CD4-positive, alpha-beta T cell treated with Interleukin-6 at 100 ng/mL for 8 hours (primary cell): ENCODE measurements around the gene MAMLD1.

Experiments used
- DNase-seq: peaks from one replicate; pipeline ENCODE4 v3.0.0-alpha.2; 2020; ENCODE audit warnings: mixed read lengths, low spot score

MAMLD1 gene

DNA sequence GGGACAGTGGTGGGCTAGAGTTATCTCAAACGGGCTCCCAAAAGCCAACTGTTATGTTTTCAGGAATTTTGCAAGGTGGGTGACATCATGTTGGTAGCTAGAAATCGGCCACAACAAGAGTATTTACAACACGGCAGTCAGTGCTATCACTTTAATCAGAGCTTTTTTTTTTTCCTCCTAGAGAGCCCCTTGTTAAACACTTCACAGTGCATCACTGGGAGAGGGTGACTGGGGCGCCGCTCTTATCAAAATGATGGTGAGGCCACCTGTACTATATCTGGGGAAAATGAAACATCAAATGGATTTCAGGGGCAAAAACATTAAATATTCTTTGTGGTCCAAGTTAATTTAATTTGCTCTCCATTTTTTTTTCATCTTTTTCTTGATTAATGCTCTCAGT is 44.9 kb downstream of the MAMLD1 start:
- DNase-seq: no peak

DNA sequence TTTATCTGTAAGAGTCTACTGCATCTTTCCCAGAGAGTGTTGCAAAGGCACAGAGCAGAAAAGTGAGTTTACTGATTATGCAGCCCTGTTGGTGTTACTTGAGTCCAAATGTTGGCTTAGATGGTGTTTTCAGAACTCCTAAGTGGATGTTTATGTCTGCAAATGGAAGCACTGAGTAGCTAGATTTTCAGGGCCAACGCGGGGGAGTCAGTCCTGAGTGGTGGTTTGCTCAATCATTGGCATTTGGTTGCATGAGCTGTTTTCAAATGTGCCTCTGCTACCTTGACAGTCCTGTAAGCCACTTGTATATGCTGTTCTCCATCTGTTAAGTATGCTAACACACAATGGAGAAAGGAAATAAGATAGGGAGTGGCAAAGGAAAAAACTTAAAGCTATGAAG is 45.4 kb downstream of the MAMLD1 start:
- no peak for DNase-seq

DNA sequence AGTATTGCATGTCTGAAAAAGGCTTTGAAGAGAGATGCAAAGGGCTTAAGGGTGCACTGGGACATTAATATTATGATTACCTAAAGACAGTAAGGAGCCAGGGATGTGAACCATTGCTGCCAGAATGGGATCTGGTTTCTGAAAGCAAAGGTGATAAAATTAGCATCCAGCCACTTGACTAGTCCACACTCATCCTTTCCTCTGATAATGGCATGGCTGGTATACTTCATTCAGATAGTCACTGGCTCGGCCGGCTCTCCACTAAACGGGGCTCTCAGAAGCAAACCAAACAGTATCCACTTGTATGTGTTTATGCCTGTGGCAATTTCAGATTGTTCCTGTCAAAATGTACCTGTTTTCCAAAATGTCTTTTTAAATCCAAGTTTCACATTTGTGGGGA is 46.4 kb downstream of the MAMLD1 start:
- no peak for DNase-seq

GRCh38 chrX:150409964-150410363 is 46.8 kb downstream of the MAMLD1 start:
- no peak for DNase-seq

- peak; percentile 24 for DNase-seq
Observed at GRCh38 chrX:150410513-150410912, 47.4 kb downstream of the MAMLD1 start.

GRCh38 chrX:150411656-150412055 is 48.5 kb downstream of the MAMLD1 start:
- no peak for DNase-seq

DNA sequence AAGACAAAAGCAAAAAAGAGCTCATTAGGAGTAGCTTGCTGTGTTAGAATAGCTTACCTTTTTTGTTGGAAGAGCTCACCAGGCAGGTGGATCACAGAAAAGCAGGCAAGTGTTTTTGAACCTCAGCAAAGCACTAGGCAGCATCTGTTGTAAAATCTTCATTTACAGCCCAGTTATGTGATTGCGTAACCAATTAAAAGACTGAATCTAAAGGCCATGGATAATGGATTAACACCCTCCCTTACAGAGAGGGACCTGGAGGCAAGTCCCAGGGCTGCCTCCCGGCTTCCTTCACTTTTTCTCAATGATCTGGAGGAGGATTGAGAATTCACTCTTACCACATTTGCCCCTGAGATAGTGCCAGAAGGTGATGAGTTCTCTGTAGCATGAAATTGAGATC is 51.1 kb downstream of the MAMLD1 start:
- no peak for DNase-seq

DNA sequence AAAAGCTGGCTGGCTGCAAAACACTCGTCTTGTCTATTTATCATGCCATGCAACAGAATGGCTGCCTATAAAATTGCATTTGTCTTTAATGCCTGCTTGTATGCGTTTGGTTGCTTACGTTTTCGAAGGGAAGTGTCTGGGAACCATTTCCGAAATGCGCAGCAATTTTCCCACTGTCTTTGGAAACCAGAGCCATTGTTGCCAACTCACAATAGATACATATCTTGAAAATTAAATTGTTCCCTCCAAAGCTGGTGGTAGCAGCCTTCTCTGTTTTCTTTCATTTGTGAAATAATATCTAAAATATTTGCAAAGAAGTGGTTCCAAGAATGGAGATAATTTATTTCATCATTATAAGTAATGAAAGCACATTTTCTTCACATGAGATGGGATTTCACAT is 53.4 kb downstream of the MAMLD1 start:
- DNase-seq: no peak

GRCh38 chrX:150421816-150422215 is 58.7 kb downstream of the MAMLD1 start:
- DNase-seq: no peak

DNA sequence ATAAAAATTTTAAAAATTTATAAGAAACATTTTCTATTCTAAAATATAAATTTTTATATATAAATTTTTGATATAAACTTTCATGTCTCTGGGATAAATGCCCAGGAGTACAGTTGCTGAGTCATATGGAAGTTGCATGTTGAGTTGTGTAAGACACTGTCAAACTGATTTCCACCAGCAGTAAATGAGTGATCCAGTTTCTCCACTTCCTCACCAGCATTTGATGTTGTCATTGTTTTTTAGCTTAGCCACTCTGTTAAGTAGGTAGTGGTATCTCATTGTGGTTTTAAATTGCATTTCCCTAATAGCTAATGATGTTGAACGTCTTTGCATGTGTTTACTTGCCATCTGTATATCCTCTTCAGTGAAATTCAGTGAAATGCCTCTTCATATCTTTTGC is 66.5 kb downstream of the MAMLD1 start:
- no peak for DNase-seq

- DNase-seq: no peak
Observed at GRCh38 chrX:150436195-150436594, 73.1 kb downstream of the MAMLD1 start.

GRCh38 chrX:150438165-150438564 is 75.0 kb downstream of the MAMLD1 start:
- no peak for DNase-seq

GRCh38 chrX:150446151-150446550 is 83.0 kb downstream of the MAMLD1 start:
- DNase-seq: no peak

DNA sequence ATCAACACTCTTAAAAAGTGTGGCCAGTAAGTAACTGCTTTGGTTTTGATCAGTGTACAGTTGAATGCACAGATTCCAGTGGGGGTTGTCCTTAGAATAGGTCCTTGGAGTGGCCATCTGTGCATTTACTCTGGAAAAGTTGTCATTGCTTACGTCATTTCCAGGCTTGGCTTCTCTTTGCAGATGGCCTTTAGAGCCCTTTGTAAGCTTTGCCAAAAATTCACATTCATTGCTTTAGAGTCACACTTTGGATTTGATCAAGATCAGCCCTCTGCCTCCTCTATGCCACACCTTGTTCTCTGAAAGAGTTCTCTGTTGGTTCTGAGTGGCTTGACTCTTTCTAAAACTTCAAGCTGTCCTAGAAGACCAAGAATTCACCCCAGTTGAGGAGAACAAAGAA is 83.9 kb downstream of the MAMLD1 start:
- no peak for DNase-seq

DNA sequence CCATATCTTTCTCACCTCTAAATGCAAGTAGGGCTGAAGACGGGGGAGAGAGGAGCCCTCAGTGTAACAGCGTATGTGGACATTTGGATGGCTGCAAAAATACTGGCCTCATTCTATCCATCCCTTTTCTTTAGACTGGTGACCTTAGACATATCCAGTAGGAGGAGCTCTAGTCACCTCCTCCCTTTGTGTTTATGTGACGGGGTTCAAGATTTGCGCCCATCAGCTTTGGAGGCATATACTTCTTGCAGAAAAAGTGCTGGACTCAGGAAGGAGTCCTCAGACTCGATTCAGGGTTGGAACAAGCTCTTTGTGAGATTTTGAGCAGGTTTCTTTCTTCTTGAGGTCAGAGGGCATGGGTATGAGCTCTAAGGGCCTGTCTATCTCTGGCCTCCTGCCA is 86.2 kb downstream of the MAMLD1 start:
- DNase-seq: no peak

DNA sequence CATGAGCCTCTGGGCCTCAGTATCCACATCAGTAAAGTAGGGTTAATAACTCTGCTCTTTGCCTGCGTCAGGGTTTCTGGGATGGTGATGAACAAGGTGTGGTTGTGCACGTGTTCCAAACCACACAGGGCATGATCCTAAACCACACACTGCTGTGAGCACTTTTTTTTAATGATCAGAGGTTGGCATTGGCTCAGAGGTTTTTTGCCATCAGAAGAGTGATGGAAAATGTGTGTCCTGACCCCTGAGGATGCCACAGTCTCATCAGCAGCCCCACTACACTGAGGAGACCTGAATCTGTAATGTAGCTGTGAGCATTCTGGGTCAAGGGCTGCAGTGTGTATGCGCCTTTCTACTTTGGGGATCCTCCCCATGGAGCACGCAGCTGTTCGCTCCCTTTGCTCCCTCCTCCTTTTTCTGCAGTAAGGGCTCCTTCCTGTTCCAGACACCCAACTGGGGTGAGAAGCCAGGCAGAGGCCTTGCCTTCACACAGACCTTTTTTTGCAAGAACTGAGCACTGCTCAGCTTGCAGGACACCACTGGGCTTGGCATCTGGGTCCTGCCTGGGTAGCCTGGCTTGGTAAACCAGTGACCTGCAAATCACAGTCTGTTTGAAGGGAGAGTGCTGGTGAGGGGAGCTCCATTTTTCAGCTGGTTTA is 87.5 kb downstream of the MAMLD1 start:
- no peak for DNase-seq

- DNase-seq: no peak
Observed at GRCh38 chrX:150451953-150452352, 88.8 kb downstream of the MAMLD1 start.

DNA sequence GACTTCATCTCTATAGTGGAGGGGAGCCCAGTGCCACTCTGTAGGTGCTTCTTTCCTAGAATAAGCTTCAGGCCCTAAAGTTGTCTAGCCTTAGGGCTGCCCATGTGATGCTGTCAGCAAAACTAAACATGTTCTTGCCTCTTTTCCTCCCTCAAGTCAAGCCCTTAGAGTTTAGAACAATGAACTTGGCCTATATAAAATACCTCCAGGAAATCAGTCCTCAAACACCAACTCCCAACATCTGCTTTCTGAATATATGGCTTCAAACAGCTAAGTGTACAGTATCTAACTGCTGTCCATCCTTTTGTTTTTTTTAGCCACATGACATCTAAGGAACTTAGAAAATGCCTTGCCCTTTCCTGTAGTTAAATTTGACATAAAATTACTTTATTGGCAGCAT is 91.0 kb downstream of the MAMLD1 start:
- DNase-seq: no peak

- no peak for DNase-seq
Observed at GRCh38 chrX:150454508-150455214, 91.5 kb downstream of the MAMLD1 start.

DNA sequence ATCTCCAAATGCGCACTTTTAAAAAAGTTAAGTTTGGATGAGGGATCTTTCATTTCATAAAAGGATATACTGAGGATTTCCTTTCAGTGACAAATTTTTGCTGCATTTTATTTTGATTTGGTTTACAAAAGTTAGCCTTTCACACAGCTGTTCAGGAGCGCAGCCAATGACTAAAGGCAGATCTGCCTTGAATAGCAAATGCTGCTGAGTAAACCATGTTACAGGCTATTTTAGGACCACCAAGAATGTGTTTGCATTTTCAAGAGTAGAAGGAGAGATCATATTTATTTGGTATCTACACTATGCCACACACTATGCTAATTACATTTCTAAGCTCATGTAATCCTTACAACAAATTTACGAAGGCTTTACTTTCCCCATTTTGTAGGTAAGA is 92.1 kb downstream of the MAMLD1 start:
- DNase-seq: no peak

DNA sequence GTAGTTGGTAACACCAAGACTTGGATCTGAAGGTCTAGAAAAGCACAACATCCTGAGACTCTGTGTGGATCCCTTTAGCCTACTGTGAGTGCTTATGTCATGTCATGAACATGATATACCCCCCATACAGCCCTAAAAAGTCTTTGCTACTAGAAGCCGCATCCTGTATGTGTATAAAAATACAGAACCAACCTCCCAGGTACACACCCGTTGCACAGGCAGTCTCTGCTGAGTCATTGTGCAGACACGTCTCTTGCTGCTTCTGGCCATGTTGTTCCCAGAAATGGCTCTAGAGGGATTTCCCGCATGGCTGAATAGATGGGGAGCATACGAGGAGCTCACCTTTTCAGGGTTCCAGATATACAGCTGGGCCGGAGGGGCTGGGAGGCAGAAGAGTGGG is 93.3 kb downstream of the MAMLD1 start:
- no peak for DNase-seq

DNA sequence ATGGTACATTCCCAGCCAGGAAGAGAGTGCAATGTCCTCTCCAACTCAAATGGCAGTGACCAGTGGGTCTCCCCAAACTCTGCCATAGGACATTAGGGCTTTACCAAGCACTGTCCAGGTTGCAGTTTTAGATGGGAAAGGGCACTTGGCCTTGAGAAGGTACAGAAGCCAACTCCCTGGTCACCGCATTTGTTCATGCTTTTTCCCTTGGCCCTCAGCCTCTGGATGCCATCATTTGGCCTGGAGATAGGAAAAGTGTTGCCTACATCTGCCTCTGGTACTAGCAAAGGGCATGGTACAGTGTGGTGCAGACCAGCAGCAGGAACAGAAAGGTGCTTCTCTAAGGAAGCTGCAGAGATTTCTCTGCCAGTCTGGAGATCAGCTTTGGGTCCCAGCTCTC is 93.8 kb downstream of the MAMLD1 start:
- no peak for DNase-seq

DNA sequence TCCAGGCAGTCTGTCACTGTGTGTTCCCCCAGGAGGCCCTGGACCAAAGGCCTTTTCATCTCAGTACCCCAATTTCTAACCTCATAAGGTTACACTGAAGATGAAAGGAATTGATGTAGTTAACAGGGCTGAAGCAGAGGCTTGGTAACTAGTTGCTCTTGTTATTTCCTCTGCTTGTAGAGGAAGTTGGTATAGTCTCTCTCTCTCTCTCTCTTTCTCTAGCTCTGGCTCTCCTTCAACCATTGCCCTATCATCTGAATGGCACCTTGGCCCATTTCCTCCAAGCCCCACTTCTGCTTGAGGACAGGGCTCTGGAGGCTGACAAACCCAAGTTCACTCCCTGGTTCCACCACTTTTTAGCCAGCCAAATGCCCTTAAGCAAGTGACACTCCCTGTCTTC is 96.1 kb downstream of the MAMLD1 start:
- DNase-seq: no peak

DNA sequence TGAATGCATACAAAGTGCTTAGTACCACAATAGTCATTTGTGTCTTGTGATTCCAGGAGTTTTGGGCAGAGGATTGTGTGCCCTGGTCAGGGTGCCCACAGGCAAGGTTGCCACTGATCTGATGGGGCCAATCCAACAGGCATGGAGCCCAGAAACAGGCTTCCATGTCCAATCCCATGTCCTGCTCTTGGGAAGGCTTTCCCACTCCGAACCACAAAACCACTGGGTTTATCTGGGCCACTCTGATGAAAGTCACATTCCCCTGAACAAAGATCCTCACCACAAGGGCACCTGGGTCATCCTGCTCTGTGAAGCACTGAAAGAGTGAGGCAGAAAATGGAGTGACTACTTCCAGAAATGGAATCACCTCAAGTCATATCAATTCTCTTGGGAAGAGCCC is 96.9 kb downstream of the MAMLD1 start:
- DNase-seq: no peak
